Right ventricle myocardium superior (tissue), 1 donor: ENCODE results near the gene KIAA1328. TPM values are rescaled to one million over a fixed set of nuclear protein-coding genes. Genes with fewer than 3 reads are reported as not detected.

Experiments used
- ATAC-seq: fragments of 200-7000 bp; cut with Tn5 transposase; one replicate; pipeline ENCODE4 v1.9.1; 2020; ENCODE audit warnings: mild to moderate bottlenecking; ENCODE audit not compliant: poor library complexity
- DNase-seq: peaks from one replicate; pipeline ENCODE4 v3.0.0-alpha.2; 2020
- intact Hi-C: fragments of 100-400 bp; cut with DNase I; formaldehyde crosslinking; loops from one replicate; pipeline ENCODE4 v1.11.2; 2022
- total RNA-seq: library from RNA; stranded (reverse); fragmentation: NEBNext Ultra II Directional; extraction: Animal tissue kit (Norgen Biotek cat#: 25700); gene quantifications from one replicate; pipeline ENCODE4 v1.2.1, GENCODE V29; 2021
- donor health status: DM: no; HTN: yes; CAD: no; lungs with severe emphysema.

KIAA1328 gene
- total RNA-seq, 1 donor from 2014 or later: 3.6 TPM

DNA sequence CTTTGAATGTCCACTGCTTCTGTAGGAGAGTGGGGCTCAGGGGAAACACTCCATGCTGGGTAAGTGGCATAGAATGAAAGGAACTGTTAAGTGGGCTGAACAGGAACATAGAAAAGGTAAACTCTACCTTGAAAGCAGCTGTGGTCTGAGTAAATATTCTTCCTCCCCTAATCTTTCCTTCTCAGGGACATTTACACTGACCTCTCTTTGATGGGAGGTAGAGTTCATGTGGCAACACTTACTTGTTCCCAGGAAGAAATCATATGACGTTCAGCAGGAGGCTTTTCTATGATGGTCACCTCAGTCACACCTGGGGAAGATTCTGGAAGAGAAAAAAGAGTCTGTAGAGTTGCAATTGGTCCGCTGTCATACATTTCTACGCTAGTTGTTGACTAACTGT is 10.3 kb upstream of the KIAA1328 start:
- intact Hi-C loops: no loop called here
- ATAC-seq: no peak
- no peak for DNase-seq

DNA sequence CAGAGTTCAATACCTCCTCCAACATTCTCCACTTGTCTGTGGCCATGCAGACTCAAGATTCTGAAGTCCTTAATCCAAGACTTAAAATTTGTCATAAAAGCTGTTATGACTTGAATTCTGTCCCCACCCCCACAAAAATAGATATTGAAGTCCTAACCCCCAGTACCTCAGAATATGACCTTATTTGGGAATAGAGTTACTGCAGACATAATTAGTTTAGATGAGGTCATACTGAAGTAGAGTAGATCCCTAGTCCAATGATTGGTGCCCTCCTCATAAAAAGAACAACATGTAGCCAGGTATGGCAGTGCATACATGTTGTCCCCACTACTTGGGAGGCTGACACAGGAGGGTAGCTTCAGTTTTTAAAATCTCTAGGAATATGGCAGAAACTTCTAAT is 9.3 kb upstream of the KIAA1328 start:
- DNase-seq (no peak), ATAC-seq (no peak)
- intact Hi-C loops: no loop called here

DNA sequence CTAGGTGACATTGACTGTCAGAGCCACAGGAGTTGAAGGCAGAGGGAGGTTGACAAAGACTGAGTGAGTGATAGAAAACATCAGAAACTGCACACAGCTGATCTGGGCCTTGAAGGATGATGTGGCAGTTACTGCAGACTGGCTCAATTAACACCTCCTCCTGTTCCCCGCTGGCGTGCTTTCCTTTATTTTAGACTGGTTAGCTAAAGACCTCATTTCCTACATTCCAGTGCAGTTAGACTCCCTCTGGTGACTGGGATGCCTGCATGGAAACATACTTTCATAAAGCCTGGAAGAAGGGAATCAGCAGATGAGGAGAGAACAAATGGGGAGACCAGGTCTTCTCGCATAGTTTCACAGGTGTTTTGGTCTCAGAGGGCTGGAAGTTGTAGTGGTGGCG is 7.2 kb upstream of the KIAA1328 start:
- ATAC-seq (no peak), DNase-seq (no peak)
- intact Hi-C loops: no loop called here

DNA sequence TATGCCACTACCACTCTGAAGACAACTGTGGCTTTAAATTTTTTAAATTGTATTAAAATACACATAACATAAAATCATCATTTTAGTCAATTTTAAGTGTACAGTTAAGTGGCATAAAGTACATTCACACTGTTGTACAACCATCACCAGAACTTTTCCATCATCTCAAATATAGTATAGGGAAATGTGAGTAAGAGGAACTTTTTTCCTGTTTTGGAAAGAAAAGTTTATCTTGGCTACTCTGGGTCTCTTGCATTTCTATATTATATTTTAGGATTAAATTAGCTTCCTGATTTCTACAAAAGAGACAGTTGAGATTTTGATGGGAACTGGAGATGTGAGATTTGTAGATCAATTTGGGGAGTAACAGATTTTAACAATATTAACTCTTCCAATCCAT is 3.4 kb upstream of the KIAA1328 start:
- DNase-seq: no peak
- intact Hi-C loops: no loop called here
- ATAC-seq: no peak

DNA sequence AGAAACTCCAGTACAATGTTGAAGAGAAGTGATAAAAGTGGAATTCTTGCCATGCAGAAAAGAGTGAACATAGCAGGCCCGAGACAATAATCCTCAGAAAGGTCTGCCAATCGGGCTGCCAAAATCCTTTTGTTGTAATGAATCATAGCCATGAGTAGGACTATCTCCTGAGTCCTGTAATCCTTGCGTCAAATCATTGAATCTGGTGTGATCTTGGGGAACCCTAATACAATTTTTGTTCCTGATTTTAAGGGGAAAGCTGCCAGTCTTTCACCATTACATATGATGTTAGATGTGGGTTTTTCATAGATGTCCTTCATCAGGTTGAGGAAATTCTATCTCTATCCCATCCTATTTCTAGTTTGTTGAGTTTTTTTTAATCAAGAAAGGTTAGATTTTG is 2.4 kb upstream of the KIAA1328 start:
- ATAC-seq: no peak
- DNase-seq: no peak
- intact Hi-C loops: no loop called here

DNA sequence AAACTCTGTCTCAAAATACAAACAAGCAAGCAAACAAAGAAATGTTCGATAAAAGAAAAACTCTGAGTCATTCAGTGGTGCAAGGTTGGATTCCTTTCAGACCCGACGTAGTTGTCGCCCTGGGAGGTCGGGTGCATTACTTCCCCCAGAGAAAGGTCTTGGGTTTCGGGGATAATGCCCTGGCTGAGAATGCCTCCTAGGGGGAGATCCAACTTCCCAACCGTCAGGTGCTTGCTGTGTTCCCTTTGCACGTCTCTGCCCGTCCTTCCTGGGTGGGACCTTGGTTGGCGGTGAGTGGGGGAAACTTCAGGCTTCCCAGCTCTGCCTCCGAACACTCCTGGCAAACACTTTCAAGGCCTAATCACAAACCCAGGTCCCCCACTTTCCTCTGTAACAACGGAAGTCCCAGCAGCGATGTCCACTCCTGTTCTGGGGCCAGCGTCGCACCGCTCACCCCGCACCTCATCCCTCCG is 734 bp upstream of the KIAA1328 start:
- ATAC-seq (peak; percentile 12), DNase-seq (no peak)
- intact Hi-C loops: no loop called here

DNA sequence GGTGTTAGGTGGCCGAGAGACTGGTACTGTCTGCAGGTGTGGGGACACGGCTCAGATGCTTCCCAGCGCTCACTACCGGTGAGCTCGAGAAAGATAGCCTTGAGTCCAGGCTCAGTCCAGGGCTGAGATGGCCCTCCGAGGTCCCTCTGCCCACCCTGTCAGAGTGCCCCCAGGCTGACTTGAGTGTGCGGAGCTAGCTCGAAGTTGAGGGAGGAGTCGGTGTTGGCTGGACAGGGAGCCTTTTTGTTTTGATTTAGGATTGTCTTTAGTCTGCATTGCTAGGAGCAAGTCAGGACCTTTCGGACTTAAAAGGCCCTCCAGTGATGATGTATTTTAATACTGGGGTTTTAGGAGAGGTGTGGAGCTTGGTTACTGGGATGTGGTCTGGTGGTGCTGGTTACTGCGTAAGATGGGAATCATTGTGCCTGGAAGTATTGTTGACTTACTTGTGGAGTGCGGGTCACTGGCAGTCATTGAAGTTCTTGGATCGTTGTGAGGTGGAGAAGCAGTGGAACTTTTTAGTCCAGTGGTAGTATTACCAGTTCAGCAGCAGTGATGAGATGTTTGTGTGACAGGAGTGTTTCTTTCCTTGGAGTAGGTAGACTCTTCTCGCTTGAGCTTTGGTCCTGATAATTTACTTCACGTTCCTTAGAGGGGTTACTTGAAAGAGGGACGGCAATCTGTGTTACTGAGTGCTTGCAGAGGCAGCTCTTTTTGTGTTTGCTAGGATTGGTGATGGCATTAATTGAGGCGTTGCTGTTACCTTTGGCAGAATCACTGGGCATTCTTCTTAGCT is 633 bp downstream of the KIAA1328 start:
- intact Hi-C loops: no loop called here
- ATAC-seq: peak; percentile 2
- DNase-seq: no peak

DNA sequence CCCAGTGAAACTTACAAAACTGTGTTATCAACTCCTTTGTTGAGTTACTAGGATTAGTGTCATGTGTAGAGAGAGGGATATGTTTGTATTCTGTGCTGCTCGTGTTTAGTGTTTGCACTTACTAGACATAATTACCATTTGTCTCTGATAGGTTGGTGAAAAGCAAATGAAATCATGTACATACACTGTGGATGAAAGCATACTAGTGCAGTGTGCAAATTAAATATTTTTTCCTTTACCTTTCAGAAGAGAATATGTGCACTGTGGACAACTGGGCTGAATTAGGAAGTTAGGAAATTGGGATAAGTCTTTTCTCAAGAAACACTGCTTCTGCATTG is 1.2 kb downstream of the KIAA1328 start:
- no peak for ATAC-seq
- intact Hi-C loops: no loop called here
- no peak for DNase-seq

DNA sequence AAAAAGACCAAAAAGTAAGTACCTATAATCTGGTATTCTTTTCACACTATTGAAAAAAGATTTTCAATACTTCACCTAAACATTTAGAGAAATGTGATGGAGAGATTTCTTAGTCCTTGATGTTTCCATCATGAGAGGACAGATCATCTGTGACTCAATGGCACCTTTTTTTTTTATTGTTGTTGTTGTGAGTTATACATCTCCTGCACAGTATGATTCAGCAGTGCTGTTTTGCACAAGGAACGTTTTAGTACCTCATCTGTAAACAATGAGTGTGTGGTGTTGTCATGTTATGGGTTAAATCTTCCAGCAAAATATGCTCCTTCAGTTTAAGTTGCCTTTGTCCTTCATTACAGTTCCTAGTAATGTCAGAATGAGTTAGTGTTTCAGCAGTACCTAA is 2.2 kb downstream of the KIAA1328 start:
- DNase-seq (no peak), ATAC-seq (no peak)
- intact Hi-C loops: no loop called here

DNA sequence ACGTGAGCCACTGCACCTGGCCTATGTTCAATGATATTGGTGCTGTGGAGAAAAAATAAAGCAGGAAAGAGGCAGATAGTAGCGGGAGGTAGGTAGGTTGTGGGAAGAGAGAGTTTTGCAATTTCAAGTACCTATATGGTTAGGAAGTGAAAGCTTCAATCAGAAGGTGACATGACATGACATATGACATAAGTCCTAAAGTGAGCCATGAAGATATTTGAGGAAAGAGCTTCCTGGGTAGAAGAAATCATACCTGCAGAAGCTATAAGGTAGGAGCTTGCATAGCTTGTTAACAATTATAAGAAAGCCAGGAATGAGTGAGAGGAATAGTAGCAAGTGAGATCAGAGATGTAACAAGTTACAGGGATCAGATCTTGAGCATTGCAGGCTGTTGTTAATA is 4.2 kb downstream of the KIAA1328 start:
- DNase-seq: no peak
- intact Hi-C loops: no loop called here
- no peak for ATAC-seq

DNA sequence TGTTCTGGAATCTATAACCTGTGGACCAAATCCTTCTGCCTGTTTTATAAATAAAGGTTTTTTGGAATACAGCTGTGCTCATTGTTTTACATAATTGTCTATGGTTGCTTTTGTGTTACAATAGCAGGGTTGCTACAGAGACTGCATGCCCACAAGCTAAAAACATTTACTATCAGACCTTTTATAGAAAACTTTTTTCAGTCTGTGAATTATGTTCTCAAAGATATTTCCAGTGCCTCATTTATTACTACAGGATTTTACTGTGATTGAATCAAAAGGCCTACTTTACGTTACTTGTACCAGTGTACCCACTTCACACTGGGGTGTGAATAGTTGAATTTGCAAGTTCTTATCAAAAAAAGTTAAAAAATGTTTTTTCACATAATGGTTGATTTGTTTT is 7.0 kb downstream of the KIAA1328 start:
- ATAC-seq: no peak
- DNase-seq: no peak
- intact Hi-C loops: no loop called here

DNA sequence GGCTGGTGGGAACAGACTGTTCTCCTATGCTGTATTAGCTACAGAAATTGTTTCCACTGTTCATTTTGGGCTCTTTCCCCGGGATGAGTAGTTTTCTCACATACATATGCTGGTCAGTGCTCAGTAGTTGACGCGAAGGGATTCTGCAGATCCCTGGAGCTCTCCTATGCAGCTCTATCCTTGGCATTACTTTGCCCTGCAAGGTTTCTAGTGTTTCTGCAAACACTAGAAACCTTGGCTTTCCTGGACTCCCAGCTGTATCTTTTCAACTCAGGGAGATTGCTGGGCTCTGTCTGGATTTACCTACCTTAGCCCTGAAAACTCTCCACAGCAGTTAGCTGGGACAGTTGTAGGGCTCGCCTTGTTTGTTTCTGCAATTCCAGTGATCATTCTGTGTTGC is 10.9 kb downstream of the KIAA1328 start:
- intact Hi-C loops: no loop called here
- no peak for ATAC-seq
- DNase-seq: no peak

DNA sequence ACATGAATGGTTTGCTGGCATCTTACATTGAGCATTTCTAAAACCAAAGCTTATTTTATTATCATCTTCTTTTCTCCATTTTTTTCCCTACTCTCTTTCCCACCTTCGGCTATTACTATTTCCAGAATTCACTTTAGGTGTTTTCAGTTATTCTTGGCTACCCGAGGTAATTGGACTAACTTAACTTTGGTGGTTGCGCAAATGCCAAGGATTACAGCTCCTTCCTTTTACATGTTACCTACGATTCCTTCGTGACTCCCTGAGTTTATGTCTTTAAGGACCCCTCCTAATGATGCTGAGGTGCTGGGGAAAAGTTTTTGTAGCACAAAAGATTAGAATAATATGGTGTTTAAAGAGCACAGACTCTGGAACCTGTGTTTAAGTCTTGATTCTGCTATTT is 14.3 kb downstream of the KIAA1328 start:
- intact Hi-C loops: no loop called here
- no peak for DNase-seq
- ATAC-seq: no peak

DNA sequence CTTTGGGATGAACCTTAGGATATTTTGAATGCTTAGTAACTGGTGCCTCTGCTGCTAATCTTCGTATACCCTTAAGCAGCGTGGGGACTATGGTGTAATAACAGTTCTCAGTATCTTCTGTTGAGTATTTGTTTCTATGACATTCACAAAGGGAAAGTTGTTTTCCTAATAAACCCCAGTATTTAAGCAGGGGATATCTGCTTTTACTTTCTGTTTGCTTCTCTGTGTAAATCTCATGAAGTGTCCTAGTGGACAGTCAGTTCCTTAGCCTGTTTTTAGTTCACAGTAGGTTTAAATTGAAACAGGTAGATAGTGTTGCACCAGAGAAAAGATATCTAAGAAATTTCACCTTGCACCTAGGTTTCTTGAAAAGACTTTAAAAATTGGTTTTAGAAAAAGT is 14.9 kb downstream of the KIAA1328 start:
- no peak for ATAC-seq
- intact Hi-C loops: no loop called here
- DNase-seq: no peak

DNA sequence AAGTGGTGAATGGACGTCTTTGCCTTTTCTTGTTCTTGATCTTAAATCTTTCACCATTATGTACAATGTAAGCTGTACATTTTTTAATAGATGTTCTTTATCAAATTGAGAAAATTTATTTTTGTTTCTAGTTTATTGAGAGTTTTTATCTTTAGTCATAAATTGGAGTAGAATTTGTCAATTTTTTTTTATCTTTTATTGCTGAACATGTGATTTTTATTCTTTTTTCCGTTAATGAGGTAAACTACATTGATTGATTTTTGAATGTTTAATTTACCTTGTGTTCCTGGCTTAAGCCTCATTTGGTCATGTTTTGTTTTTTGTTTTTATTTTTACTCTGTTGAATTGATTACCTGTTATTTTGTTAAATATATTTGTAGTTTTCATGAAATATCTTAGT is 19.7 kb downstream of the KIAA1328 start:
- intact Hi-C loops: no loop called here
- ATAC-seq (no peak), DNase-seq (no peak)

DNA sequence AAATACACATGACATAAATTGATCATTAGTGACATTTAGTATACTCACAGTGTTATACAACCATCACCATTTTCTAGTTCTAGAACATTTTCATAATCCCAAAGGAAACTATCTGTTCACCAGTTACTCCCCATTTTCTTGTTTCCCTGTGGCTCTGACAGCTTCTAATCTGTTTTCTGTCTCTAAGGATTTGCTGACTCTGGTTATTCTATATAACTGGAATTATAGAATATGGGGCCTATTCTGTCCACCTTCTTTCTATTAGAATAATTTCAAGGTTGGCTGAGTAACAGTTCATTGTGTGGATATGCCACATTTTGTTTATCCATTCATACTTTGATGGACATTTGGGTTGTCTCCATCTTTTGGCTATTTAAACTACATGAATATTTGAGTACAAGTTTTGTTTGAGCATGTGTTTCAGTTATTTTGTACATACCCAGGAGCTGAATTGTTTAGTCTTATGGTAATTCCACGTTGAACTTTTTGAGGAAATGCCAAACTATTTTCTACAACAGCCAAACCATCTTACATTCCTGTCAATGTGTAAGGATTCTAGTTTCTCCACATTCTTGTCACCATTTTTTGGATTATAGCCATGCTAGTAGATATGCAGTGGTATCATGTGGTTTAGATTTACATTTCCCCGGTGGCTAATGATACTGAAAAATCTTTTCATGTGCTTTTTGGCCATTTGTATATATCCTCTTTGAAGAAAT is 20.5 kb downstream of the KIAA1328 start:
- ATAC-seq (no peak), DNase-seq (no peak)
- intact Hi-C loops: no loop called here

DNA sequence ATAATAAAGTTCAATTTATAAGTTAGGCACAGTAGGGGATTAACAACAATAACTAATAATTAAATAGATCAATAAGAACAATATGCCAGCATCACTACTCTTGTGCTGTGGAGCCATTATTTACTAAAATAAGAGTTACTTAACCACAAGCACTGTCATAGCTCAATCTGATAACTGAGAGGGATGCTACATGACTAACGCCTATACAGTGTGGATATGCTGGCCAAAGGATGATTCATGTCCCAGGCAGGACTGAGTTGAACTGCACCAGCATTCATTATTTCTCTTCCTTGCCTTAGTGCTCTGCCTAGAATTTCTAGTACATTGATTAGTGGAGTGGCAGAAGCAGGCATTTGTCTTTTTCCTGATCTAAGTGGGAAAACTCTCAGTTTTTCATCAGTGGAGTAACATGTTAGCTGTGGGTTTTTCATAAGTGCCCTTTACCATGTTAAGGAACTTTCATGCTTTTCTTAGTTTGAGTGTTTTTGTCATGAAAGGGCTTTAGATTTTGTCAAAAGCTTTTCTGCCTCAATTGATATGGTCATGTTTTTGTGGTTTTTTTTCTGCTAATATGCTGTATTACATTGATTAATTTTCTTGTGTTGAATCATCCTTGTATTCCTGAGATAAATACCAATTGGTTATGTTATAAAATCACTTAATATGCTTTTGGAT is 21.7 kb downstream of the KIAA1328 start:
- DNase-seq (no peak), ATAC-seq (no peak)
- intact Hi-C loops: no loop called here

DNA sequence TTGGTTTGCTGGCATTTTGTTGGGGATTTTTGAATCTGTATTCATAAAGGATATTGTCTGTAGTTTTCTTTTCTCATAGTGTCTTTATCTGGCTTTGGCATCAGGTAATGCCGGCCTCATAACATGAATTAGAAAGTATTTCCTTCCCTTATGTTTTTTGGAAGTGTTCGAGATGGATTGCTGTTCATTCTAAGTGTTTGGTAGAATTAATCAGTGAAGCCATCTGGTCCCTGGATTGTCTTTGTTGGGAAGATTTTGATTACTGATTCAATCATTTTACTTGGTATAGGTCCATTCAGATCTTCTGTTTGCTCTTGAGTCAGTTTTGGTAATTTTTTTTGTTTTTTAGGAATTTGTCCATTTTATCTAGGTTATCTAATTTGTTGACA is 22.3 kb downstream of the KIAA1328 start:
- ATAC-seq: no peak
- intact Hi-C loops: no loop called here
- DNase-seq: no peak

DNA sequence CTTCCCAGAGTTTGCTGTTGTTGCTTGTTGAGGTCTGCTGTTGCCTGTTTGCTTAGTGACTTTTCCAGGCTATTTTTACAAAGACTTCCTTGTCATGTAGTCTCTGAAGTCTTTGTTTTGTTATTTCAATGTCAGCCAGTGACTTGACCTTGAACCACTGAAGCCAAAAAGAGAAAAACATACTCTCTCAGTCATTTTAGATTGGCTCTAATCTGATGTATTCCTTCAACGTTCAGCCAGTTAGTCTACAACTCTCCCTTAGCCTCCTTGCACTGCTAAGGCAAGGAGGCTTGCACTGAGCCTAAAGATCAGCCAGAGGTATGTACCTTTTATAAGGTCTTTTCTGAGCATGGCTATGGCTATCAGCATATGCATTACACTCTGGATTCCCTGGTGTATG is 27.9 kb downstream of the KIAA1328 start:
- intact Hi-C loops: no loop called here
- ATAC-seq (no peak), DNase-seq (no peak)

DNA sequence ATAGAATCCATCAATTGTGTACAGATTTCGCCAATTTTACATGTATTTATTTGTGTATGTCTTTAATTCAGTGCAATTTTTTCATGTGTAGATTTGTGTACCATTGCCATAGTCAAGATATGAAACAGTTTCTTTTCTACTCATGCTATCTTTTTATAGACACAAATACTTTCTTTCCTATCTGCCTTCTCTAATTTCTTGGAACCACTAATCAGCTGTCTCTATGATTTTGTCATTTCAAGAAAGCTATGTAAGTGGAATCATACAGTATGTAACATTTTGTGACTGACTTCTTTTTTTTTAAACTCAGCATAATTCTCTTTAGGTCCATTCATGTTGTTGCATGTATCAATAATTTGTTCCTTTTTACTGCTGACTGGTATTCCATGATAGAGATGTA is 33.3 kb downstream of the KIAA1328 start:
- DNase-seq (no peak), ATAC-seq (no peak)
- intact Hi-C loops: no loop called here
